Coronary artery (tissue), 2 donors: ENCODE data around the gene SHC1.

ENCODE experiments used
- DNase-seq: peaks from one replicate; pipeline ENCODE4 v3.0.0-alpha.2; 2017; ENCODE audit warnings: low spot score
- H3K27ac ChIP-seq, 2 donors: fragments of 200-600 bp; sonication (generic); one replicate each; pipeline ENCODE4 v1.5.1; 2016 to 2019
- H3K4me3 ChIP-seq: fragments of 200-600 bp; sonication (generic); 2 replicates; pipeline ENCODE4 v1.5.1; 2016; ENCODE audit warnings: mild to moderate bottlenecking, moderate library complexity
- TF ChIP-seq, protein P1 (sequence below): fragments of 200-600 bp; sonication (generic); IDR thresholded peaks from one replicate; pipeline ENCODE4 v1.5.1; 2019; ENCODE audit warnings: antibody characterized with exemption

SHC1 gene

GRCh38 chr1:154968731-154969130 is 1.8 kb downstream of the SHC1 start:
- H3K4me3 ChIP-seq: peak overlapping the region; percentile 78

DNA sequence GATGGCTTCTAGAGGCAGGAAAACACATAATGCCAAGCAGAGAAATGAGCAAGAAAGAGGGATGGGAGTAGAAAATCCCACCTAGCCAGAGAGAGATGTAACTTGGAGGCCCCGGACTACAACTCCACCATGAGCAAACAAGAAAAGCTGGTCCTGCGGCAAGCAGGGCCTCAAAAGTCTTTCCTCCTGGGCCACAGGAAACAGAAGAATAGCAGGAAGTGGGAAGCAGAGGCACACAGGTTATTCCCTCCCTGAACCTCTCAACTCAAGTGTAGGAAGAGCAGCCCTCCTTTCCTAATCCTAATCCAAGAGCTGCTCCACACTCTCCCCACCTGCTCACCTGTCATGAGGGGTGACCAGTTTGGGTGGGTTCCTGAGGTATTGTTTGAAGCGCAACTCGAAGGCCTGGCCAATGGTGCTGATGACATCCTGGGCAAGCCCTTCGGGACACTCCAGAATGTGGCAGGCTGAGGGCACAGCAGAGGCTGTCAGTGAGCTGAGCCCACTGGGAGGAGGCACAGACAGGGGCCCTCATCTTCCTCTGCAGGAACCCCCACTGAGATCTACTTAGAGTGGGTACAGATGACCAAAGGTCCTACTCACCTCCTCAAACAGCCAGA is 3.1 kb downstream of the SHC1 start:
- DNase-seq: no peak
- Histone ChIP-seq H3K27ac (peak overlapping the region in 1 of 2 donors; percentile 98), H3K4me3 (no peak overlapping the region)
- TF ChIP-seq, protein P1, sequence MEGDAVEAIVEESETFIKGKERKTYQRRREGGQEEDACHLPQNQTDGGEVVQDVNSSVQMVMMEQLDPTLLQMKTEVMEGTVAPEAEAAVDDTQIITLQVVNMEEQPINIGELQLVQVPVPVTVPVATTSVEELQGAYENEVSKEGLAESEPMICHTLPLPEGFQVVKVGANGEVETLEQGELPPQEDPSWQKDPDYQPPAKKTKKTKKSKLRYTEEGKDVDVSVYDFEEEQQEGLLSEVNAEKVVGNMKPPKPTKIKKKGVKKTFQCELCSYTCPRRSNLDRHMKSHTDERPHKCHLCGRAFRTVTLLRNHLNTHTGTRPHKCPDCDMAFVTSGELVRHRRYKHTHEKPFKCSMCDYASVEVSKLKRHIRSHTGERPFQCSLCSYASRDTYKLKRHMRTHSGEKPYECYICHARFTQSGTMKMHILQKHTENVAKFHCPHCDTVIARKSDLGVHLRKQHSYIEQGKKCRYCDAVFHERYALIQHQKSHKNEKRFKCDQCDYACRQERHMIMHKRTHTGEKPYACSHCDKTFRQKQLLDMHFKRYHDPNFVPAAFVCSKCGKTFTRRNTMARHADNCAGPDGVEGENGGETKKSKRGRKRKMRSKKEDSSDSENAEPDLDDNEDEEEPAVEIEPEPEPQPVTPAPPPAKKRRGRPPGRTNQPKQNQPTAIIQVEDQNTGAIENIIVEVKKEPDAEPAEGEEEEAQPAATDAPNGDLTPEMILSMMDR: no peak

More at GRCh38 chr1:154968731-154969130, 1.8 kb downstream of the SHC1 start:
- H3K27ac ChIP-seq: peak overlapping the region; percentile 98
- TF ChIP-seq, protein P1: no peak
- no peak for DNase-seq

DNA sequence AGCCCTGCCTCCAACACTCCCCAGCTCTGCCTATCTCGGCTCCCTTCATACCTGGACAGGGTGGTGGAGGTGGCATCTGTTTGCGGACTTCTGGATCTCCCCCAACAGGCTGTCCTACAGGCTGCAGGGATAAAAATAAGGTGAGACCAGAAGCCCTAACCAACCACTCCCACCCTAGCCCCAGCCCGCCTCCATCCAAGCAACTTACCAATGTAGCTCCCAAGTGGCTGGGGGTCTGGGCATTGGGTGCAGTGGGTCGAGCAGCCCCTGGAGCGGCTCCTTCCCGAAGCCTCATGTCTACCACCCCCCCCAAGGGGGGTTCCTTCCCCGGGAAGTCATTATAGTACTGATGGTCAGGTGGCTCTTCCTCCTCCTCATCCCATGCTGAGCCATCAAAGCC is 4.4 kb downstream of the SHC1 start:
- Histone ChIP-seq H3K4me3 (no peak overlapping the region), H3K27ac (peak overlapping the region in 1 of 2 donors; percentile 29)
- TF ChIP-seq, protein P1: no peak
- no peak for DNase-seq

- TF ChIP-seq, protein P1: no peak
- no peak for DNase-seq
- no peak overlapping the region for H3K27ac ChIP-seq
These were observed 6.2 kb downstream of the SHC1 start for GRCh38 chr1:154964359-154964758.

DNA sequence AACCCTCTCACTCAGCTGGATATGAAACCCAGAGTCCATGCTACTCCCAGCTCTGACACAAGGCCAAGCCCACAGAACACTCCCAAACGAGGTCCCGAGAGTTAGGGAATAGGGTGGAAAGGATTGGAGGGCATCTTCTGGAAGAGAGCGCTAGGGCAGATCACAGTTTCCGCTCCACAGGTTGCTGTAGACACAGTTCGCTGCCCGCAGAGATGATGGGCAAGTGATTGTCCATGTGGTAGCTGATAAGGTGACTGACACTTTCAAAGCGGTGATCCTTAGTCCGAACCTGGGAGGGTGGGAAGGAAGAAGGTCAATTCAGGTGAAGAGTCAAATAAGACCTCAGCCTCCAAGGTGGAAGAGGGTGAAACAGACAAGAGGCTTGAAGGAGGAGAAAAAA is 6.9 kb downstream of the SHC1 start:
- DNase-seq: no peak
- peak overlapping the region in 1 of 2 donors; percentile 97 for H3K27ac ChIP-seq
- H3K4me3 ChIP-seq: no peak overlapping the region
- TF ChIP-seq, protein P1: no peak

More at GRCh38 chr1:154964359-154964758, 6.2 kb downstream of the SHC1 start:
- no peak overlapping the region for H3K4me3 ChIP-seq

GRCh38 chr1:154962795-154963330 is 7.7 kb downstream of the SHC1 start:
- TF ChIP-seq, protein P1: no peak
- H3K4me3 ChIP-seq: peak overlapping the region; percentile 78
- DNase-seq: no peak
- H3K27ac ChIP-seq: peak overlapping the region; percentile 97

- DNase-seq: no peak
- Histone ChIP-seq H3K27ac (peak overlapping the region; percentile 97), H3K4me3 (peak overlapping the region; percentile 78)
- TF ChIP-seq, protein P1: no peak
These were observed 8.3 kb downstream of the SHC1 start for GRCh38 chr1:154962156-154962749.
